Skeletal muscle cell (primary cell): ENCODE results near the gene ACSM6.

Source experiments
- DNase-seq: peaks from one replicate; pipeline ENCODE4 v3.0.0-alpha.2; 2010; ENCODE audit warnings: low read depth
- H3K4me3 ChIP-seq: 2 replicates; pipeline ENCODE4 v1.5.1; 2011; ENCODE audit warnings: low read depth, mild to moderate bottlenecking, control low read depth, low read length, moderate library complexity

ACSM6 gene

DNA sequence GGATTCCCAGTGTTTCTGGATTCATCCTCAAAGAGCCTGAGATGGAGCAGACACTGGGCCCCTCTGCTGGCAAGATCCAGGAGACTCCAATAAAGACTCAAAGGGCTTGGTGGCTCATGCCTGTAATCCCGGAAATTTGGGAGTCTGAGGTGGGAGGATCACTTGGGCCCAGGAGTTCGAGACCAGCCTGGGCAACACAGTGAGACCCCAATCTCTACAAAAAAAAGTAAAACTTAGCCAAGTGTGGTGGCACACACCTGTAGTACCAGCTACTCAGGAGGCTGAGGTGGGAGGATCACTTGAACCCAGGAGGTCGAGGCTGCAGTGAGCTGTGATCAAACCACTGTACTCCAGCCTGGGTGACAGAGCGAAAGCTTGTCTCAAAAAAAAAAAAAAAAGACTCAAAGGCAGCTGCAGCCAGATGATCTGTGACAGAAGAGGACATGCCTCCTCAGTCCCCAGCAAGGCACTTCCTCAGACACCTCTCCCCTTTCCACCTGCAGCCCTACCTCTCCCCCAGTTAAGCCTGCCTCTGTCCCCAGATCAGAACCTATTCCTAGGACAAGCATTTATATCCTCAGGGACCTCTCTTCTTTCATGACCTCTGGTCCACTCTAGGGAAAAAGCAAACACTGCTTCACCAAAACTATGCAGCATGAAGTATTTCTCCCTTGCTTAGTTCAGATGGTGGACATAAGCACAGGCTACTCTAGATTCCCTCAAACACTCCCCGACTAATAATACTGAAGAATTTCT lies 68.9 kb downstream of the ACSM6 start:
- no peak overlapping the region for H3K4me3 ChIP-seq
- DNase-seq = no peak

DNA sequence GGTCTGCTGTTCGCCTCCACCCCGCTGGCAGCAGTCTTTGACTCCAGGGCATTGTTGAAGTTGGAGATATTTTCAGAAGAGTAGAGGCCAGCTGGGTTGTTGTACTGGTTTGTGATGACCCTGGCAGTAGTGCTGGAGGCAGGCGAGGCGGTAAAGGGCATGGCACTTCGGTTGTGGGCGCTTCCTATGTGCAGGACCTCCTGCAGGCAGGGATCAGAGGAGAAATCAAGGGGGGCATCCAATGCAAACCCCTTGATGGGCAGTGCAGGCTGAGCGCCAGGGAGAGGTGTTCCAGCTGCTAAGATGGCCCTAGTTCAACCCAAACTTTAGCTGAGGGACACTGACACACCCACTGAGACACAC lies 69.8 kb downstream of the ACSM6 start:
- no peak for DNase-seq
- no peak overlapping the region for H3K4me3 ChIP-seq

DNA sequence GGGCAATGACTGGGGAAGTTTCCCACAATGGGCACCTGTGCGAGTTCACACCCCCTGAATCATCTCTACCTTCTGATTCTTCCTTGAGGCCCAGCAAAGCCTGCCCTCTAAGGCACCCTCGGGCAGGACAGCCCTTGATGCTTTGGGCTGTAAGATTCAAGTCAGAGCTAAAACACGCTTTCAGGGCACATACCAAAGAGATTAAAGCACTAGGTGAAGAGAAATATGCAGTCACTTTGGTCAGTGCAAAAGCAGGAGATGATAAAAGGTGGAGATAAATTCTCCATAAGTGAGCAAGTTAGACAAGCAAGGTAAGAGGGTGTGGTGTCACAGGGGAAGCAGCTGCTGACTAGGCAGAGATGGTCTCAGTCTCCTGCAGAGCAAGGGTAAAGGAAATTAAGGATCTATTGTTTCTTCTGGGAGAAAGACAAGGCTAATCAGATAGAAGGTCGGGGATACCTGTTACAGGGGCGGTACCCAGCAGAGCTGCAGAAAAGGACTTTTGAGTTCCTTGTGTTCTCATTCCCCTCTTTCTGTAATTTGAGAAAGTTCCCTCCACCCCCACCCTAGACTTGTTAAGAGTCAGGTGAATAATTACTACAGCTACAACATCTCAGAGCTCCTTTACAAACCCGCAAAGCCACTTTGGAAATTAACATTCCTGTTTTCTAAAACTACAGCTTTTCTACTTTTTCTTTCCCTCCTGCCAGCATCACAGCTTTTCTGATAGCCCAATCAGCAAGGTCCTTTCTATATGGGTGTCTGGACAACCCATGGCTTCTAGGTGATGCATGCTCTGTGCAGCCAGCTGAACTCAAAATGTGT lies 70.4 kb downstream of the ACSM6 start:
- no peak overlapping the region for H3K4me3 ChIP-seq
- DNase-seq = no peak

DNA sequence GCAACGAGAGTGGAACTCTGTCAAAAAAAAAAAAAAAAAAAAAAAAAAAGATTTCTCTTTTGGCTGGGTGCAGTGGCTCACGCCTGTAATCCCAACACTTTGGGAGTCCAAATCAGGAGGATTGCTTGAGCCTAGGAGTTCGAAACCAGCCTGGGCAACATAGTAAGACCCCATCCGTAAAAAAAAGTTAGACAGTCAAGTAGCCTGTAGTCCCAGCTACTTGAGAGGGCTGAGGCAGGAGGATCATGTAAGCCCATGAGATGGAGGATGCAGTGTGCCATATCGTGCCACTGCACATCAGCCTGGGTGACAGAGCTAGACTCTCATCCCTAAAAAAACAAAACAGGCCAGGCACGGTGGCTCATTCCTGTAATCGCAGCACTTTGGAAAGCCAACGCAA lies 71.5 kb downstream of the ACSM6 start:
- DNase-seq = no peak
- H3K4me3 ChIP-seq = no peak overlapping the region

DNA sequence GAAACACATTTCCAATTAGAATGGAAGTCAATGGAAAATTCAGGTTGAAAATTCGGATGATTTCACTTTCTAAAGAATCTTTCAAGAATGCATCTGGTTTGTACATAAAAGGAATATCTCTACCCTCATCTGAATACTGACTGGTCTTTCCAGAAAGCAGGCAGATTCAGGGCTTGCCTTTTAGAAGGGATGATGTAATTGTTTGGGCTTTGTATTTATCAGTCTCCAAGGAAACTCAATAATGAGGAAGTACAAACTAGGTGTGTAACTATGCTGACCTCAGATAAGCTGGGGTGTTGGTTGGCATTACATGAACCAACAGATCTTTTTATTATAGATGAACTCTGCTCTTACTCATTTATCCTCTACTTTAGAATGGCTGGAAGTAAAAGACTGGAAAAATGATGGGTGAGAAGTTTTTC lies 72.6 kb downstream of the ACSM6 start:
- no peak for DNase-seq
- no peak overlapping the region for H3K4me3 ChIP-seq

DNA sequence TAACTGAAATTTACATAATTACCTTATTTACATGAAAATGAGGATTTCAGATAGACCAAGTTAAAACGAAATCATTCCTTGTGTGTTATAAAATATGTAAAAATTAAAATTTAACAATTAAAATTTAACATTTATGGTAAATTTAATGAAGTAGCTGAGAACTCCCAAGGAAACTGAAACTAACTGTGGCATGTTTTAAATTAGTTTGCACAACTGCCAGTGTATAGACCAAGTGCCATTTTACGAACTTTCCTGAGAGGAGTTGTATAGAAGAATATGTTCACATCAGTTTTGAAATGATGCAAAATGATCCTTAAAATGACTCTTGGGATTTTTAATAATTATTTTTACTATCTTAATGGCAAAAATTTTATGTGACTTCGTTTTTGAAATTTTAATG lies 73.2 kb downstream of the ACSM6 start:
- no peak for DNase-seq
- H3K4me3 ChIP-seq = no peak overlapping the region

DNA sequence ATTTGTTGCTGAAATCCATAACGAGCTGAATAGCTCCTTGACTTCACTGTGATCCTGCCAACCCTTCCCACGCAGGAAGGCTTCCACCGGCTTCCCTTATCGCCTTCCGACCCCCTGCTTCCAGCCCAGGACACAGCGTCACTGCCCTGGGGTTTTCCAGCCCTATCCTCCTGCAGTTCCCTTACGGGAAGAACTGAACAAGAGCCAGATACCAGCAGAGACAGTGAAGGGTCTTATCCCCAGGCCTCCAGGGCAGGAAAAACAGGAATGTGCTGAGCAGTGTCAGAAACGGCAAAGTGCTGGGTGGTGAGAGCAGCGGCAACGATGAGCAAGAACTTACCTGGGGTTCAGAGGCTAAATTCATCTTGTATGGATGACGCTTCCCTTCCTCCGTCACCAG lies 74.4 kb downstream of the ACSM6 start:
- H3K4me3 ChIP-seq = no peak overlapping the region
- DNase-seq = no peak

DNA sequence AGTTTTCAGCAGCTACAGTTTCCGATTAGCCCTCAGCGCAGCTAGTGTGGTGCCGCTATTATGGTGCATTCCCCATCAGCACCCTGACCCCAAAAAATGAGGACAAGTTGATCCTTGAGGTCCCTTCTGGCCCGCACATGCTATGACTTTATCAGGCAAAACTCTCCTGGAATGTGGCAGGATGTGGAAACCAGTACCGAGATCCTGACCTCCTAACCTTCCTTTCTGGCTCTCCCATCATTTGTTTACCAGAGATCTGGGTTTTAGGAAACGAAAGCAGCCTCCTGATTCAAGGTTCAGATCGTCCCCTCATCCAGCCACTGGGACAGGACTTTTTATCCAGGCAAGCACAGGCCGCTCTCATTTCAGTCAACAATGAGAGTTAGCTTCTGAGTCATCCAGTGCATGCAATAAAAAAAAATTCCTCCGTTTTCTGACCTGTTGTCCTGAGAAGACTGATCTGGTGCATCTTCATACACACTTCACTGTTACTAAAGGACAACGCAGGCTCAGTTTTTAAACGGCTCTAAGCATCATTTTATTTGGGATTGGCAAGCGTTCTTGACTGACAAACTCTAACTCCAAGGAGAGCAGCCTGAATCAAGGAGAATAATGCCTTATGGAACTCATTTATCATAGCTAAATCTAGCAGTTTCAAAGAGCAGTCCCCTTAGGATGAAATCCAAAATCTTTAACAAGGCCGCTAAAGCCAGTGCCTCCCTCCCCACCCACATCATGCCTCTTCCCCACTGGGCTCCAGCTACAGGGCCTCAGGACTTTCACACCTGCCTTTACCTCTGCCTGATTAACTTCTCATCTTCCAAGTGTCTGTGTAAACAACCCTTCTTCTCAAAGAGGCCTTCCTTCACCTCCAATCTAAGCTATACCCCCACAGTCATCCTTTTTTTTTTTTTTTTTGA lies 79.6 kb downstream of the ACSM6 start:
- peak; percentile 46 for DNase-seq
- no peak overlapping the region for H3K4me3 ChIP-seq

DNA sequence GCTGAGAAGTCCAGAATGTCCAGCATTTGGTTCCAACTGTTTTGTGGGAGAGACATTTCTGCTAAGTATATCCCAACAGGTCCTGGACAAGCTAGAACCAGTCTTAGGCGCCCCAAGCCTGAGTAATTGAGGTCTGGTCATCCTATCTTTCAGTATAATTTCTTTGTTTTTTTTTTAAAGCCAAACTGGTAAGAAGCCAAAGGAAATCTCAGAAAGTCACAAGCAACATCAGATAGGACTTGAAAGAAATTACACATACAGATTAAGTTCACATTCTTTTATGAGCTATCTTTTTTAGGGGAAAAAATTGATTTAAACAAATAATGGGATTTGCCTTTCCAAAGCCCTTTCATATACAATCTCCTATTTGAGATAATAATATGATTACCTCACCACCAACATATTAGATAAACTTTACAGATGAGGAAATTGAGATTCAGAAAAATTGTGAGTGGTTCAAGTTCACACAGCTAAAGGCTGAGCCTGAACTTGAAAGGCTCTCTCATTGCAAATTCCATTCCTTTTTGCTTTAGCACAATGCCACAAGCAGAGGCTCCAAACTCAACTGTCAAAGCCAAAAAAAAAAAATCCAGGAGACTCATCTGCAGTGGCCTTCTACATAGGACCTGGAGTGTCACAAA lies 81.8 kb downstream of the ACSM6 start:
- no peak overlapping the region for H3K4me3 ChIP-seq
- DNase-seq = no peak

DNA sequence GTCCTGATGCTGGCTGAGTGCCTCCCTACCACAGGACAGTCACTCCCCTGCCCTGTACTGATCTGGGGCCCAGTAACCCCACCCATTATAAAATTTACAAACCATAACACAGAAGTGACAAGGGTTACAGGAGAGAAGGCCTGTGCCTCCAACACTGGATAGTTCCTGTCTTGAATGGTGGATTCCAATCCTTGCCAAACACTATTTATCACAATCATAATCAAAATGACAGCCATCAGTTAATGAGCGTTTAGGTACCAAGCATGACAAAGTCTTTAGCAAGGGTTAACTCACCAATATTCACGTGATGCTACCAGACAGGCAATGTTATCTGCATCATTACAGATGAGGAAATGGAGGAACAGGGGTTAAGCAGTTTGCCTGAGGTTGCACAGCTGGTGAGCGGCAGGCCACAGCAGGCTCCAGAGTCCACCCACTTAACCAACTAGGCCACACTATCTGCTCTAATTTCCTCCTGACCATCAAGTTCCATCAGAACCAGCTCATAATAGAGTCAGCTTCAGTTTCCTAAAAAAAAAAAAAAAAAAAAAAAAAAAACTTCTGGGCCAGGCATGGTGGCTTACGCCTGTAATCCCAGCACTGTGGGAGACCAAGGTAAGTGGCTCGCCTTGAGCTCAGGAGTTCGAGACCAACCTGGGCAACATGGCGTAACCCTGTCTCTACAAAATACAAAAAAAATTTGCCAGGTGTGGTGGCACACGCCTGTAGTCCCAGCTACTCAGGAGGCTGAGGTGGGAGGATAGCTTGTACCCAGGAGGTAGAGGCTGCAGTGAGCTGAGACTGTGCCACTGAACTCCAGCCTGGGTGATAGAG lies 82.5 kb downstream of the ACSM6 start:
- DNase-seq = no peak
- H3K4me3 ChIP-seq = no peak overlapping the region

DNA sequence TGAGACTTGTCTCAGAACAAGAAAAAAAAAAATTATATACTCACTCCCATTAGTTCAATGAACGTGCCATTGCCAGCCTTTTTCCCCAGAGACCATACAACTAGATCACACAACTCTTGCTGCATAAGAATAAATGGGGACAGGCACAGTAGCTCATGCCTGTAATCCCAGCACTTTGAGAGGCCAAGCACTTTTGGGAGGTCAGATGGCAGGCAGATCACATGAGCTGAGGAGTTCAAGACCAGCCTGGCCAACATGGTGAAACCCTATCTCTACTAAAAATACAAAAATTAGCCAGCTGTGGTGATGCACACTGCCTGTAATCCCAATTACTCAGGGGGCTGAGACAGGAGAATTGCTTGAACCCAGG lies 83.1 kb downstream of the ACSM6 start:
- H3K4me3 ChIP-seq = no peak overlapping the region
- no peak for DNase-seq

DNA sequence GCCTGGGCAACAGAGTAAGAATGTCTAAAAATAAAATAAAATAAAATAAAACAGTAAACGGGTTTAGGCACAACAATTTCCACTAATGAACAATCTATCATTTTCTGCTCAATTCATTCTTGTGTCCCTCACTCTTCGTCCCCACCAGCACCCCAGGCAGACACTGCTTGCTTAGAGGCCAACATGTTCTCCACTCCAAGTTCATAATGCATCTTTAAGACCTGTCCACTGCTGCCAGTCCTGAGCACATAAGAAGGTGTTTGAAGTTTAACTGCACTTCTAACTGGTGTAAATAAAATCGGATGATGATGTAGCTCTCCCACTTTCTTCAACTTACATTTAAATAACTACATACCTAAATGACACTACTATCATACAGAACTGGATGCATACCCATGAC lies 83.6 kb downstream of the ACSM6 start:
- H3K4me3 ChIP-seq = no peak overlapping the region
- DNase-seq = no peak
